Ectodermal cell (in vitro differentiated cells): Measurements from ENCODE around the gene XIST. TPM values are rescaled to one million over a fixed set of nuclear protein-coding genes. Genes with fewer than 3 reads are reported as not detected.
"Not testable (repeated sequence)": the region's sequence is repeated elsewhere in the genome, so short reads cannot be mapped to it uniquely, and the experiment has no call there.

Experiments used
- H3K27ac ChIP-seq: 2 replicates; pipeline ENCODE4 v1.7.0; 2013; ENCODE audit warnings: mild to moderate bottlenecking, low read depth, low read length; ENCODE audit not compliant: insufficient read depth, poor library complexity, severe bottlenecking
- H3K27me3 ChIP-seq: 2 replicates; pipeline ENCODE4 v1.7.0; 2013; ENCODE audit warnings: mild to moderate bottlenecking, low read length; ENCODE audit not compliant: insufficient read depth, control insufficient read depth, poor library complexity, severe bottlenecking
- H3K36me3 ChIP-seq: one replicate; pipeline ENCODE4 v1.7.0; 2013; ENCODE audit warnings: low read length; ENCODE audit not compliant: control insufficient read depth, insufficient read depth
- H3K4me1 ChIP-seq: one replicate; pipeline ENCODE4 v1.7.0; 2013; ENCODE audit warnings: low read length; ENCODE audit not compliant: control insufficient read depth, insufficient read depth
- H3K4me3 ChIP-seq: 2 replicates; pipeline ENCODE4 v1.7.0; 2013; ENCODE audit warnings: low read depth, low read length, control low read depth; ENCODE audit not compliant: insufficient read depth
- H3K9me3 ChIP-seq: 2 replicates; pipeline ENCODE4 v1.7.0; 2013; ENCODE audit warnings: mild to moderate bottlenecking, low read length, moderate library complexity; ENCODE audit not compliant: control insufficient read depth
- WGBS, 2 experiments: methylation state at CpG; one replicate each; pipeline ENCODE4 v1.1.7; 2013; ENCODE audit warnings: missing lambda C conversion rate in 2 of 2; 5-methylcytosine and 5-hydroxymethylcytosine counted together
- polyA plus RNA-seq, 4 experiments: library from polyadenylated mRNA; stranded (reverse); fragments of 50-300 nt; gene quantifications; one replicate each; pipeline ENCODE4 v1.2.3, GENCODE V29; 2013

XIST gene
- polyA plus RNA-seq (2013, experiment 1 of 4): not detected
- polyA plus RNA-seq (2013, experiment 2 of 4): not detected
- not detected for polyA plus RNA-seq (2013, experiment 3 of 4)
- 0.04 TPM for polyA plus RNA-seq (2013, experiment 4 of 4)

- Histone ChIP-seq H3K9me3 (no peaks in the 10 kb centered on the region), H3K27me3 (no peaks in the 10 kb centered on the region), H3K36me3 (no peaks in the 10 kb centered on the region), H3K27ac (no peak within 1 kb of the TSS), H3K4me1 (no peaks in the 10 kb centered on the region), H3K4me3 (no peak within 1 kb of the TSS)
- 93% methylated on average over 8 of the region's 8 CpGs for WGBS, 2 experiments
Measured at GRCh38 chrX:73852467-73852866, at the start of gene XIST. Gene XIST, minus strand, starts transcription at chrX:73852714.

- H3K36me3 ChIP-seq, H3K4me1 ChIP-seq, H3K27ac ChIP-seq, H3K4me3 ChIP-seq, H3K27me3 ChIP-seq, H3K9me3 ChIP-seq: not testable (repeated sequence)
- WGBS, 2 experiments: 94 to 100% methylated on average over 2 of the region's 3 CpGs
Measured at GRCh38 chrX:73898315-73898714, 45.8 kb upstream of the XIST start.

GRCh38 chrX:73892515-73893090 is 40.1 kb upstream of the XIST start:
- 88 to 93% methylated on average over 14 of the region's 14 CpGs for WGBS, 2 experiments
- not testable (repeated sequence) for H3K4me3 ChIP-seq, H3K9me3 ChIP-seq, H3K27ac ChIP-seq, H3K27me3 ChIP-seq, H3K4me1 ChIP-seq, H3K36me3 ChIP-seq

- 97% methylated on average over 24 of the region's 24 CpGs for WGBS, 2 experiments
- not testable (repeated sequence) for H3K4me1 ChIP-seq, H3K4me3 ChIP-seq
Measured at GRCh38 chrX:73882260-73882659, 29.7 kb upstream of the XIST start.

GRCh38 chrX:73877687-73878086 is 25.2 kb upstream of the XIST start:
- H3K36me3 ChIP-seq: no peaks in the 10 kb centered on the region
- H3K27me3 ChIP-seq: no peaks in the 10 kb centered on the region
- no peaks in the 10 kb centered on the region for H3K4me1 ChIP-seq
- no peak overlapping the region for H3K27ac ChIP-seq
- no peaks in the 10 kb centered on the region for H3K9me3 ChIP-seq
- H3K4me3 ChIP-seq: no peak overlapping the region

More at GRCh38 chrX:73882260-73882659, 29.7 kb upstream of the XIST start:
- H3K9me3 ChIP-seq, H3K27ac ChIP-seq, H3K27me3 ChIP-seq, H3K36me3 ChIP-seq: not testable (repeated sequence)

GRCh38 chrX:73876911-73877310 is 24.4 kb upstream of the XIST start:
- H3K27me3 ChIP-seq: no peaks in the 10 kb centered on the region
- no peaks in the 10 kb centered on the region for H3K9me3 ChIP-seq
- no peaks in the 10 kb centered on the region for H3K4me1 ChIP-seq
- no peak overlapping the region for H3K27ac ChIP-seq
- no peak overlapping the region for H3K4me3 ChIP-seq
- WGBS, 2 experiments: 90 to 92% methylated on average over 2 of the region's 2 CpGs
- no peaks in the 10 kb centered on the region for H3K36me3 ChIP-seq

- 88 to 100% methylated on average over 1 of the region's 1 CpG for WGBS, 2 experiments
- H3K27me3 ChIP-seq: no peaks in the 10 kb centered on the region
Measured at GRCh38 chrX:73868916-73869315, 16.4 kb upstream of the XIST start.

GRCh38 chrX:73867144-73867543 is 14.6 kb upstream of the XIST start:
- WGBS, 2 experiments: 96 to 99% methylated on average over 4 of the region's 6 CpGs
- Histone ChIP-seq H3K4me1 (no peaks in the 10 kb centered on the region), H3K27me3 (no peaks in the 10 kb centered on the region), H3K27ac (no peak overlapping the region), H3K4me3 (no peak overlapping the region), H3K9me3 (no peaks in the 10 kb centered on the region), H3K36me3 (no peaks in the 10 kb centered on the region)

More at GRCh38 chrX:73868916-73869315, 16.4 kb upstream of the XIST start:
- Histone ChIP-seq H3K9me3 (no peaks in the 10 kb centered on the region), H3K27ac (no peak overlapping the region), H3K36me3 (no peaks in the 10 kb centered on the region), H3K4me3 (no peak overlapping the region), H3K4me1 (no peaks in the 10 kb centered on the region)

GRCh38 chrX:73863852-73864251 is 11.3 kb upstream of the XIST start:
- H3K4me1 ChIP-seq: no peaks in the 10 kb centered on the region
- H3K4me3 ChIP-seq: no peak overlapping the region
- H3K36me3 ChIP-seq: no peaks in the 10 kb centered on the region
- no peaks in the 10 kb centered on the region for H3K9me3 ChIP-seq
- WGBS, 2 experiments: 89 to 98% methylated on average over 3 of the region's 3 CpGs
- H3K27ac ChIP-seq: no peak overlapping the region
- no peaks in the 10 kb centered on the region for H3K27me3 ChIP-seq

- Histone ChIP-seq H3K4me1 (no peaks in the 10 kb centered on the region), H3K27me3 (no peaks in the 10 kb centered on the region), H3K36me3 (no peaks in the 10 kb centered on the region), H3K27ac (no peak overlapping the region), H3K4me3 (no peak overlapping the region), H3K9me3 (no peaks in the 10 kb centered on the region)
Measured at GRCh38 chrX:73863268-73863667, 10.8 kb upstream of the XIST start.

- H3K4me3 ChIP-seq: no peak overlapping the region
- H3K4me1 ChIP-seq: no peaks in the 10 kb centered on the region
- H3K9me3 ChIP-seq: no peaks in the 10 kb centered on the region
- WGBS, 2 experiments: 100% methylated on average over 1 of the region's 1 CpG; no CpG with 5 or more reads in 1 of the 2 experiments
- H3K27me3 ChIP-seq: no peaks in the 10 kb centered on the region
- no peak overlapping the region for H3K27ac ChIP-seq
- H3K36me3 ChIP-seq: no peaks in the 10 kb centered on the region
Measured at GRCh38 chrX:73859622-73860021, 7.1 kb upstream of the XIST start.
